GM19099 (cell line): ENCODE results near the gene ARHGEF26.

Source experiments
- POLR2A ChIP-seq: IDR thresholded peaks from 3 replicates; pipeline ENCODE4 v1.6.1; 2011; ENCODE audit warnings: low read depth; ENCODE audit not compliant: insufficient read length; ENCODE audit errors: extremely low read depth

Gene ARHGEF26

GRCh38 chr3:154131830-154132229, 10.6 kb downstream of the ARHGEF26 start:
- TF ChIP-seq POLR2A: no peak

- no peak for TF ChIP-seq POLR2A
These were observed 11.7 kb downstream of the ARHGEF26 start for GRCh38 chr3:154132777-154133375.

- no peak for TF ChIP-seq POLR2A
These were observed 14.5 kb downstream of the ARHGEF26 start for GRCh38 chr3:154135511-154136173.

GRCh38 chr3:154137036-154137435, 15.8 kb downstream of the ARHGEF26 start:
- no peak for TF ChIP-seq POLR2A

GRCh38 chr3:154139996-154140436, 18.8 kb downstream of the ARHGEF26 start:
- TF ChIP-seq POLR2A: no peak

- TF ChIP-seq POLR2A: no peak
These were observed 21.4 kb downstream of the ARHGEF26 start for GRCh38 chr3:154142608-154143007.

GRCh38 chr3:154143873-154144272, 22.7 kb downstream of the ARHGEF26 start:
- no peak for TF ChIP-seq POLR2A

GRCh38 chr3:154144825-154145465, 23.8 kb downstream of the ARHGEF26 start:
- TF ChIP-seq POLR2A: no peak

- TF ChIP-seq POLR2A: no peak
These were observed 27.4 kb downstream of the ARHGEF26 start for GRCh38 chr3:154148541-154148940.

- TF ChIP-seq POLR2A: no peak
These were observed 28.1 kb downstream of the ARHGEF26 start for GRCh38 chr3:154149286-154149685.

- TF ChIP-seq POLR2A: no peak
These were observed 30.8 kb downstream of the ARHGEF26 start for GRCh38 chr3:154151969-154152368.

- no peak for TF ChIP-seq POLR2A
These were observed 31.6 kb downstream of the ARHGEF26 start for GRCh38 chr3:154152741-154153140.

GRCh38 chr3:154156530-154156929, 35.3 kb downstream of the ARHGEF26 start:
- TF ChIP-seq POLR2A: no peak

- TF ChIP-seq POLR2A: no peak
These were observed 40.6 kb downstream of the ARHGEF26 start for GRCh38 chr3:154161806-154162205.

GRCh38 chr3:154164387-154164786, 43.2 kb downstream of the ARHGEF26 start:
- TF ChIP-seq POLR2A: no peak
